Measurements from ENCODE around the gene CENPB.

GRCh38 chr20:3783068-3783489 is 3.5 kb downstream of the CENPB start:
- TF ChIP-seq CTCF (IDR thresholded peaks at IDR 0.05; ENCODE audit: poor library complexity, severe bottlenecking): no peak
- no peak for TF ChIP-seq POLR2AphosphoS5 (IDR thresholded peaks at IDR 0.05)
- no peak for TF ChIP-seq EP300 (conservative IDR thresholded peaks at IDR 0.05; ENCODE audit: poor library complexity, severe bottlenecking)
- no peak for TF ChIP-seq EZH2 (IDR thresholded peaks at IDR 0.05; ENCODE audit: borderline replicate concordance, insufficient read depth, low read length, poor library complexity, severe bottlenecking)
- no peak for TF ChIP-seq MXI1 (conservative IDR thresholded peaks at IDR 0.05; ENCODE audit: poor library complexity, severe bottlenecking)
- no peak for TF ChIP-seq SMC3 (conservative IDR thresholded peaks at IDR 0.05; ENCODE audit: poor library complexity)
- no peak for TF ChIP-seq REST (IDR thresholded peaks at IDR 0.05; ENCODE audit: borderline replicate concordance)
- TF ChIP-seq TAF1 (IDR thresholded peaks at IDR 0.05; ENCODE audit: low read depth): no peak
- no peak for TF ChIP-seq RAD21 (conservative IDR thresholded peaks at IDR 0.05)

Measured in neural cell (in vitro differentiated cells).